Mesangial cell (primary cell): ENCODE results near the gene CES3. TPM values are rescaled to one million over a fixed set of nuclear protein-coding genes. Genes with fewer than 3 reads are reported as not detected.

Experiments used
- total RNA-seq: library from RNA; depleted of rRNA; stranded (reverse); fragments of >200 nt; gene quantifications from 2 replicates; pipeline ENCODE4 v1.2.3, GENCODE V29; 2015

CES3 gene, protein sequence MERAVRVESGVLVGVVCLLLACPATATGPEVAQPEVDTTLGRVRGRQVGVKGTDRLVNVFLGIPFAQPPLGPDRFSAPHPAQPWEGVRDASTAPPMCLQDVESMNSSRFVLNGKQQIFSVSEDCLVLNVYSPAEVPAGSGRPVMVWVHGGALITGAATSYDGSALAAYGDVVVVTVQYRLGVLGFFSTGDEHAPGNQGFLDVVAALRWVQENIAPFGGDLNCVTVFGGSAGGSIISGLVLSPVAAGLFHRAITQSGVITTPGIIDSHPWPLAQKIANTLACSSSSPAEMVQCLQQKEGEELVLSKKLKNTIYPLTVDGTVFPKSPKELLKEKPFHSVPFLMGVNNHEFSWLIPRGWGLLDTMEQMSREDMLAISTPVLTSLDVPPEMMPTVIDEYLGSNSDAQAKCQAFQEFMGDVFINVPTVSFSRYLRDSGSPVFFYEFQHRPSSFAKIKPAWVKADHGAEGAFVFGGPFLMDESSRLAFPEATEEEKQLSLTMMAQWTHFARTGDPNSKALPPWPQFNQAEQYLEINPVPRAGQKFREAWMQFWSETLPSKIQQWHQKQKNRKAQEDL
- under 0.01 and 0.38 TPM in 2 replicates for total RNA-seq

GRCh38 chr16:66961065-66961744 lies at the start of gene CES3:
CES3 (plus strand) TSS chr16:66961266; CDS start chr16:66961308, 42 bp downstream.

DNA sequence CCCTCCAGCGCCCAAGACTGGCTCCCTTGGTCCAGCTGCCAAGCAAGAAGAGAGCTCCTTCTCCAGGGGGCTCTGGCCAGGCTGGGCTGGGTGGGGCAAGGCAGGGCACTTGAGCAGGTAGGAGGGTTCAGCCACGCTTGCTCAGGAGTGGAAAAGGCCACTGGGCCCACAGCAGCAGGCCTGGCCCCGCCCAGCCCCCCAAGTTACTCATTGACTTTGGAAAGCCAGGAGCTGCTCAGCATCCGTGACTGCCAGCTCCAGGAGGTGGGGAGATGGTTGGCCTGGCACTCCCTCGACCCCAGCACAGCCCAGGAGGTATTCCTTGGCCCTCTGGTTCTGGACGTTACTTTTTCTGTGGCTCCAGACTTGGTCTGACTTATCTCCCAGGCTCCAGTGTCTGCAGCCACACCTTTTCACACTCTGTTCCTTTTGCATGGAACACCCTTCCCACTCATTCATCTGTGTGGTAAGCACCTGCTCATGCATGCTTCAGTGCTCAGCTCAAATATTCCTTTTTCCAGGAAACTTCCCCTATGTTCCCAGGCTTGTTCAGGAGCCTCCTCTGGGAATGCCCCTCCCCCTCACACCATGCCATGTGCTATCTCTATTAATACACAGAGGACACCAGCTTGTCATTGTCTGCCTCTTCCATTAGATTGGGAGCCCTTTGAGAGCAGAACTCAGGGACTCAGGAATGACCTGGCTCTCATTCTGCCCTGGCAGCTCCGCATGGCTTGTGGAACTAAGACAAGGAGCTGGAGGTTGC lies 42.1 kb upstream of the CES3 start, which contains the start of gene CDH16:
CDH16 (minus strand) TSS at position 83 of the 766 bp plus-strand sequence. CDS start 820 bp downstream, outside the sequence.

DNA sequence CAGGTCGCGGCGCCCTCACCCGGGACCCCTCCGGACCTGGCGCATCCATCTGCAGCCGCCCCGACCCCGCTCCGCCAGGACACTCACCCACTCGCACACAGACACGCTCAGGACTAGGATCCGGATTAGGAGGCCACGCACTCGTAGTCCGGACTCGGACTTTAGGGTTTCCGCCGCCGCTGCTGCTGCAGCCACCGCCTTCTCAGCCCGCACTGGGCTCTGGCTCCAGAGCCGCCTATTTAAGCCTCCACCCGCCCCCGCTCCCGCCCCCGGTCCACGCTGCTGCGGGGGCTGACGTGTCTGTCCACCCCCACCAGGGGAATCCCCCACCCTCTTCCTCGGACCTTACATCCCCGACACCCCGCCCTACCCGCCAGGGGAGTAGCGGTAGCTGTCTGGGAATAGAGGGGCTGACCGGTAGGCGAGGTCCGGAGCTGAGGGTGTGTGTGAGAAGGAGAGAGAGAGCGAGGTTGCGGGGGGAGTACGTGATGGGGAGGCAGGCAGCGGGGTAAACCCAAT lies 35.7 kb upstream of the CES3 start, which contains the start of gene RRAD:
RRAD (minus strand) TSS at position 214 of the 519 bp plus-strand sequence. CDS start 356 bp downstream, outside the sequence.

GRCh38 chr16:66934138-66934838 lies 26.8 kb upstream of the CES3 start, which contains the start of gene CIAO2B:
CIAO2B (minus strand) TSS chr16:66934402; CDS start chr16:66934364, 38 bp downstream.

GRCh38 chr16:66935314-66936011 lies 25.6 kb upstream of the CES3 start, which contains the start of gene CES2:
CES2 (plus strand) TSS chr16:66935516; CDS start chr16:66935636, 120 bp downstream.

DNA sequence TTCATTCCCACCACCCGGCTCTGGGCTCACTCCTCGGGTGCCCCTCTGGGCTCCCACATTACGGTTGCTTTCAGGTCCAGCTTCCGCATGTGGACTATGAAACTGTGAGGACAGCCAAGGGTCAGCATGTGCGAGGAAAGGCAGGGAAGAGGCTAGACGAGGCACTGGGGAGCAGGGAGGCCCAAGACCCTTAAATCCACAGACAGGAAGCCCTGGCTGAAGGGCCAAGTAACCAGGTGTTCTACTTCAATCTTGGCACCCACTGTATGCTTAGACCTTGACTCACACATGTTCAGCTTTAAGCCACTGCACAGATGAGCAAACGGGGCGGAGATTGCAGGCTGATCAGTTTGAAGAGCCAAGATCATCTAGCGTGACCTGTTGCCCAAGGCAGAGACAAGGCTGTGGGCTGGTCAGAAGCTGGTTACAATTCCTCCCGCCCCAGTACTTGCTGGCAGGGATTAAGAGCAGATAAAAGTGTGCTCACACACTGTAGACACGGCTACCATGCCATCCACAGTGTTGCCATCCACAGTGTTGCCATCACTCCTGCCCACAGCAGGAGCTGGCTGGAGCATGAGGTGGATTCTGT lies 27.2 kb downstream of the CES3 start, which contains the start of gene CES4A:
CES4A (plus strand) TSS at position 393 of the 592 bp plus-strand sequence; CDS start at position 577, 184 bp downstream.

Other genes starting within 250 kb of the CES3 start
- 53.8 and 54.1 TPM in 2 replicates for gene DYNC1LI2, start 209.7 kb upstream of the CES3 start, total RNA-seq
- gene TERB1, start 159.7 kb upstream of the CES3 start, total RNA-seq, result not detected in 2 replicates
- gene NAE1, start 130.3 kb upstream of the CES3 start, total RNA-seq, result 20.4 and 58.3 TPM in 2 replicates
- gene CA7, start 116.9 kb upstream of the CES3 start, total RNA-seq, result not detected in 2 replicates
- gene PDP2, start 80.8 kb upstream of the CES3 start, total RNA-seq, result 10.9 and 16.3 TPM in 2 replicates
- gene CDH16, start 42.4 kb upstream of the CES3 start, total RNA-seq, result 0.49 and 71.2 TPM in 2 replicates
- 23.1 and 59.2 TPM in 2 replicates for gene RRAD, start 35.7 kb upstream of the CES3 start, total RNA-seq
- 136 and 158 TPM in 2 replicates for gene CIAO2B, start 26.9 kb upstream of the CES3 start, total RNA-seq
- 17.1 and 54.3 TPM in 2 replicates for gene CES2, start 25.8 kb upstream of the CES3 start, total RNA-seq
- 0.98 and 2.4 TPM in 2 replicates for gene CES4A, start 27.3 kb downstream of the CES3 start, total RNA-seq
- 27.5 and 70.4 TPM in 2 replicates for gene CBFB, start 67.9 kb downstream of the CES3 start, total RNA-seq
- gene PHAF1, start 148.7 kb downstream of the CES3 start, total RNA-seq, result 12.4 and 17.3 TPM in 2 replicates
- 5.7 and 13.3 TPM in 2 replicates for gene B3GNT9, start 189.7 kb downstream of the CES3 start, total RNA-seq
- 14.7 and 21.8 TPM in 2 replicates for gene TRADD, start 198.6 kb downstream of the CES3 start, total RNA-seq
- 5.7 and 18.8 TPM in 2 replicates for gene FBXL8, start 198.7 kb downstream of the CES3 start, total RNA-seq
- gene HSF4, start 203.5 kb downstream of the CES3 start, total RNA-seq, result 0.65 and 10.3 TPM in 2 replicates
- 27.7 and 30.3 TPM in 2 replicates for gene NOL3, start 209.3 kb downstream of the CES3 start, total RNA-seq
- 6.2 and 16.0 TPM in 2 replicates for gene MATCAP1, start 222.7 kb downstream of the CES3 start, total RNA-seq
- gene EXOC3L1, start 228.9 kb downstream of the CES3 start, total RNA-seq, result 0.13 TPM in 1 of 2 replicates, not detected in the other
- gene E2F4, start 230.9 kb downstream of the CES3 start, total RNA-seq, result 75.2 and 102 TPM in 2 replicates
- gene ELMO3, start 237.9 kb downstream of the CES3 start, total RNA-seq, result 0.49 and 2.3 TPM in 2 replicates